ENCODE data around the gene RGS1.

RGS1 gene

GRCh38 chr1:192602757-192603156 lies 27.2 kb downstream of the RGS1 start:
- no peak for TF ChIP-seq CTCF (IDR thresholded peaks at IDR 0.05; ENCODE audit: extremely low read depth, insufficient read depth, missing control alignments)
- DNase-seq (ENCODE audit: low spot score), result no peak
- in situ Hi-C loops (cut with MboI; ENCODE audit: low pct_unique_long_range_greater_than_20kb, low sequenced_read_pairs, unreplicated experiment), result loop anchor here (5.0 kb wide), 1 partner anchor 125 kb away; no protein-coding TSS in a partner anchor

GRCh38 chr1:192603218-192603787 lies 27.7 kb downstream of the RGS1 start:
- in situ Hi-C loops (cut with MboI; ENCODE audit: low pct_unique_long_range_greater_than_20kb, low sequenced_read_pairs, unreplicated experiment), result loop anchor here (5.0 kb wide), 1 partner anchor 126 kb away; no protein-coding TSS in a partner anchor
- TF ChIP-seq CTCF (IDR thresholded peaks at IDR 0.05; ENCODE audit: extremely low read depth, insufficient read depth, missing control alignments), result no peak

GRCh38 chr1:192604979-192605620 lies 29.5 kb downstream of the RGS1 start:
- no peak for TF ChIP-seq CTCF (IDR thresholded peaks at IDR 0.05; ENCODE audit: extremely low read depth, insufficient read depth, missing control alignments)
- in situ Hi-C loops (cut with MboI; ENCODE audit: low pct_unique_long_range_greater_than_20kb, low sequenced_read_pairs, unreplicated experiment), result loop anchor here (5.0 kb wide), 1 partner anchor 128 kb away; no protein-coding TSS in a partner anchor
- no peak for DNase-seq (ENCODE audit: low spot score)

More at GRCh38 chr1:192603218-192603787, 27.7 kb downstream of the RGS1 start:
- no peak for DNase-seq (ENCODE audit: low spot score)

GRCh38 chr1:192608671-192609070 lies 33.1 kb downstream of the RGS1 start:
- TF ChIP-seq CTCF (IDR thresholded peaks at IDR 0.05; ENCODE audit: extremely low read depth, insufficient read depth, missing control alignments), result no peak
- in situ Hi-C loops (cut with MboI; ENCODE audit: low pct_unique_long_range_greater_than_20kb, low sequenced_read_pairs, unreplicated experiment), result no loop called here
- no peak for DNase-seq (ENCODE audit: low spot score)

GRCh38 chr1:192609110-192610079 lies 33.8 kb downstream of the RGS1 start:
- peak; percentile 38 for TF ChIP-seq CTCF (IDR thresholded peaks at IDR 0.05; ENCODE audit: extremely low read depth, insufficient read depth, missing control alignments)
- DNase-seq (ENCODE audit: low spot score), result peak; percentile 56
- in situ Hi-C loops (cut with MboI; ENCODE audit: low pct_unique_long_range_greater_than_20kb, low sequenced_read_pairs, unreplicated experiment), result no loop called here

GRCh38 chr1:192610112-192610889 lies 34.7 kb downstream of the RGS1 start:
- peak; percentile 52 for TF ChIP-seq CTCF (IDR thresholded peaks at IDR 0.05; ENCODE audit: extremely low read depth, insufficient read depth, missing control alignments)
- in situ Hi-C loops (cut with MboI; ENCODE audit: low pct_unique_long_range_greater_than_20kb, low sequenced_read_pairs, unreplicated experiment), result no loop called here
- peak; percentile 17 for DNase-seq (ENCODE audit: low spot score)

Measured in GM13977 (cell line).